Fibroblast of gingiva (primary cell): Measurements from ENCODE around the gene UGT1A5.

Source experiments
- DNase-seq: peaks from one replicate; pipeline ENCODE4 v3.0.0-alpha.2; 2011; ENCODE audit warnings: low read depth

Gene UGT1A5

DNA sequence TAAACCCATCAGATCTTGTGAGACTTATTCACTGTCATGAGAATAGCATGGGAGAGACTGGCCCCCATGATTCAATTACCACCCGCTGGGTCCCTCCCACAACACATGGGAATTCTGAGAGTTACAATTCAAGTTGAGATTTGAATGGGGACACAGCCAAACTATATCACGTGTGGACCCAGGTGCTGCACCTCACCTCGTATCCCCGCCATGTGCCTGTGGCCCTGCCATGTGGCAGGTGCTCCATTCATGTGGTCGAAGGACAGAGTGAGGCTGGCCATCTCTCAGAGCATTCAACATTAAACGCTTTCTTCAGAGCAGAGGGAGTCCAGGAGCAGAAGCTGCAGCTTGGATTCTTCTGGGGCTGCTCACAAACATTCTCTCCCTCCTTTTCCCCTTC is 97.7 kb downstream of the UGT1A5 start:
- DNase-seq = no peak

DNA sequence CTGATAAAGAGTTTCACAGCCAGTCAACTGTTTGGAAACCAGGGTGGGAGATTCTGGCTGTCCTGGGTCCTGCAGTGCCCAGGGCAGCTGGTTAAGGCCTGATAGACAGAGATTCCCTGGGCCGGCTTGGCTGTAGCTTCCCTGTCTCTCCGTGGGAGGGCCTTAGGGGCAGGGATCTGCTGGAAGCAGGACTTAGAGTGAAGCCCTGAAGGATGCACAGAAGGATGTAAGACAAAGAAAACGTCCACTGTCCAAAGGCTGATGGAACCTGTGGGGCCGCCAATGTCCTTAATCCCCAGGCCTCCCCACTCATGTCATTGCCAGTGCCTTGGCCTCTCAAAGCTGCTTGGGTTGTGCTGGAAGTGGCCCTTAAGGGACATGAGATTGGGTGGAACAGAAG is 98.4 kb downstream of the UGT1A5 start:
- no peak for DNase-seq

DNA sequence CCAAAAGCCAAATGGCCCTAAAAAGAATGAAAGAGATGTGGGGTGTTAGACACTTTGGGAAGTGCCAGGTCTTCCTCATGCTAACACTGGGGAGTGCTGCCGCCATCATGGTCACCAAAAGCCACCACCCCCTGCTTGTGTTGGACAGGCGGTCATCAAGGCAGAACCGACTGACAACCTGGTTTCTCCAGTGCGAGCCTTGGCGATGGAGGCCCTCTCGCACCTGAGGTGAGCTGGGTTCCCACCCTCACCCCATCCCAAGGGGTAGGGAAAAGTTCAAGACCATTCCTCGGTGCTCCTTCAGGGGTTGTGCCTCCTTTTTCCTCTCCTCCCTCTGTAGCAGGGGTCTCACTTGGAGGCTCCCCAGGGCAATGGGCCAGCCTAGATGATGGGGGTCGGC is 99.0 kb downstream of the UGT1A5 start:
- no peak for DNase-seq

DNA sequence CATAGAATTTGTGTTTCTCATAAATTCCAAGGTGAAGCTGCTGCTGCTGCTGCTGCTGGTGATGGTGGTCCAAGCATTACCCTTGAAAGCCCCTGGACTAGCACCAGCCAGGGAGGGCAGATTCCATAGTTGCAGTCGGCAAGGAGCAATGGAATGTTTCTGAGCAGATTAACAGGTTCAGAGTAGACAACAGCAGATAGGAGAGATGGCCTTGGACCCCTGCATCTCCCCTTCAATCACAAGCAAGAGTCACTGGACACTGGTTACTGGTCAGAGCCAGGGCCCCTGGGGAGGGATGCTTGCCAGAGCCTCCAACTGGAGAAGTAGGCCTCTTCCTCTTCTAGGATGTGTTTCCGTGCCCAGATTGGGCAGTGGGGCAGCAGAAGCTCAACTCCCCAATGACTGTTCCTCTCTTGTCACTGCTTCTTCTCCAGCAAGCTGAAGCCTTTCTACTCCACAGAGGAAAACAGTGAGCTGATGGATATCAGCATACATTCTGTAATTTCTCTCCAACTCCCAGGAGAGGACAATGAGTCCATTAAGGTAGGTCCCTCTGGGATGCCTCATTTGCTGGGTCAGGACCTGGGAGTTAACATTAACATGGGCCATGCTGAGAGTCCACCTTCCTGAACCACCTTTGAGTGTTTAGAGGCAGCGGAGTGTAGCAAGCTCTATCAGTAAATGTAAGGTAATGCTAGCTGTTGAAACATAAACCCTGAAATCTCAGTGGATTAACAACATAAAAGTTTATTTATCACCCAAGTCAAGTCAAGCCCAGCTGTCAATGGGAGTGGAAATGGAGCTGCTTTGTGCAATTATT is 100.7 kb downstream of the UGT1A5 start:
- no peak for DNase-seq

DNA sequence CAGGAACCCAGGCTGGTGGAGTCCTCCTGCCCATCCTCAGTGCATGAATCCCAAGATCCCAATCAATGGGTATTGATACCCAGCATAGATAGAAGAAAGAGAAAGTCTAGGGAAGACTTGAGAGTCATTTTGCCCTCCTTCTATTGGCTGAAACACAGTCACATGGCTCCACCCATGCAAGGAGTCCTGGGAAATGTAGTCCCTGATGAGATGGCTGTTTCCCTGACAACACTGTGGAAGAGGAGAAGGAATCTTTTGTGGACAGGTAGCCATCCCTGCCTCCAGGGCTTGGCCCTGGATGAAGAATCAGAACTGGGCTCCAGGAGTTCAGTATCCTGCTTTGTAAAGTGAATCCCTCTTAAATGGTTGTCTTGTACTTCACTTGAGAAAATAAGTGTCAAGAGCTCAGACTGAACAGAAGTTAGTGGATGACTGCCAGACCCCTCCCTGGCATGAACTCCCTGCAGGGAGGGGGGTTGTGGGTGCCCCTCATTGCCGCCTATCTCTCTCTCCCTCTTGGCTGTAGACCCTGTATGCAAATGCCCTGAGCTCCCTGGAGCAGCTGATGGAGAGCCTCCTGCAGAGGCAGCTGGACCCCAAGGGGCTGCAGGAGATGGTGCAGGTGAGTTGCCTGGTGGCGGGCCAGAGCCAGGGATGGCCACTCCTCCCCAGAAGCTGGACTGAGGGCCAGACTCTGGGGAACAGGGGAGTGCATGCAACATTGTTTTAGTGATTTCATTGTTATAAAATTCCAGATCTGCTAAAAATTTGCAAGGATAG is 101.5 kb downstream of the UGT1A5 start:
- no peak for DNase-seq

DNA sequence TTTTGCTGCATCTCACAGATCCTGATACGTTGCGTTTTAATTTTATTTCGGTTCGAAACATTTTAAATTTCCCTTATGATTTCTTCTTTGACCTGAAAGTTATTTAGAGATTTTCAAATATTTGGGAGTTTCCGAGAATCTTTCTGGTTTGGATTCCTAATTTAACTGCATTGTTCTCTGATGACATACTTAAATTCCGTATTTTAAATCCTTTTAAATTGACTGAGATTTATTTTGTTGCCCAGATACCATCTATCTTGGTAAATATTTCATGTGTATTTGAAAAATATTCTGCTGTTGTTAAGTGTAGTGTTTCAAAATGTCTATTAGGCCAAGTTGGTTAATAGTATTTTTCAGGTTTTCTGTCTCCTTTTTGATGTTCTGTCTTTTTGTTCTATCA is 103.2 kb downstream of the UGT1A5 start:
- no peak for DNase-seq

DNA sequence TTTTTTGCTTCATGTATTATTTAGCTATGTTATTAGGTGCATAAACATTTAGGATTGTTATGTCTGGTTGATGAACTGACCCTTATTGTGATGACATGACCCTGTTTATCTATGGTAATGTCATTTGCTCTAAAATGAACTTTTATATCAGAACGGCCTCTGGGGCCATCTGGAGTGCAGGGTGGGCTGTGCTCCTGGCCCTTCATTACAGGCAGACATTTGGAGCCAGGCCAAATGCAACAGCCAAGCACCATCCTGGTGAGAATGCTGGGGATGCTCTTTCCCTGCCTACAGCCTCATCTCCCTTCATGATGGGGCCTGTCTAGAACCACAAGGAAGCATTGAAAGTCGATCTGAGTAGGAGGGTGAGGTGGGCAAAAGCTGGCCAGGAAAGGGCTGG is 103.6 kb downstream of the UGT1A5 start:
- no peak for DNase-seq

DNA sequence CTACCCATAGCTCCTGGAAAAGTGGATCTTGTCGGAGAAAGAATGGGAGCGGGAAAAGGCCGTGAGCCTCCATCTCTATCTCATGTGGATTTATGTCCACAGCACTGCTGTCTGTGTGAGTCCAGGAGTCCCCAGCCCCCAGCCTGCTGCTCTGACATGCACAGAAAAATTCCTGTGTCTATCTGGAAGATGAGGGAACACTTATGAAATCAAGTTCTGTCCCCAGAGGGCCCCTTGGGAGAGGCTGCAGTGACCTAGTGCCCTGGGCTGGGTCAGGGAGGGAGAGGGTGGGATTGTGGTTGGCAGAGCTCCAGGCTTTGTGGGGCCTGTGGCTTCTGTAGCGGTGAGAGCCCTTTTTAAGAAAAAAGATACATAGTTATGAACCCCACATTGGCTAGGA is 104.1 kb downstream of the UGT1A5 start:
- DNase-seq = no peak

DNA sequence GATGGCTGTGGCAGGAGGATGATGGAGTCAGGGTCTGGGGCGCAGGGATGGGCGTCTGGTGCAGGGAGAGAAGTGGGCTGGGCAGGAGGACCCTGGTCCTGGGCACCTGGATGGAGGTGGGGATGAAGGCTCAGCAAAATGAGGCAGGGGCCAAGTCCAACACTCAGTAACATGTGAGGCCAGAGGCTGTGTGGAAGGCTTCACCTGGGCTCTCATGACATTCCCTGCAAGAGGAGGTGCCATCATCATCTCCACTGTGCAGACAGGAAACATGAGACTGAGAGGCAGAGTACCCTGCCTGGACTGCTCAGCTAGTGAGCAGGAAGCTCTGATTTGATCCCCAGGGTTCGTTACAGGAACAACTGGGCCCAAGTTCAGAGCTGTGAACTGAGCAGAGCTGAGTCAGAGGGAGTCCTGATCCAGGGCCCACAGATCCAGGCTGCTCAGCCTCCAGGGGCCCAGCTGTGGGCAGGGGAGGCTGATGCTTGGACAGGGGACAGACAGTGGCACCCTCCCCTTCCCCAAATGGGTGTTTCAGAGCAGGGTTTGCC is 104.7 kb downstream of the UGT1A5 start:
- no peak for DNase-seq

DNA sequence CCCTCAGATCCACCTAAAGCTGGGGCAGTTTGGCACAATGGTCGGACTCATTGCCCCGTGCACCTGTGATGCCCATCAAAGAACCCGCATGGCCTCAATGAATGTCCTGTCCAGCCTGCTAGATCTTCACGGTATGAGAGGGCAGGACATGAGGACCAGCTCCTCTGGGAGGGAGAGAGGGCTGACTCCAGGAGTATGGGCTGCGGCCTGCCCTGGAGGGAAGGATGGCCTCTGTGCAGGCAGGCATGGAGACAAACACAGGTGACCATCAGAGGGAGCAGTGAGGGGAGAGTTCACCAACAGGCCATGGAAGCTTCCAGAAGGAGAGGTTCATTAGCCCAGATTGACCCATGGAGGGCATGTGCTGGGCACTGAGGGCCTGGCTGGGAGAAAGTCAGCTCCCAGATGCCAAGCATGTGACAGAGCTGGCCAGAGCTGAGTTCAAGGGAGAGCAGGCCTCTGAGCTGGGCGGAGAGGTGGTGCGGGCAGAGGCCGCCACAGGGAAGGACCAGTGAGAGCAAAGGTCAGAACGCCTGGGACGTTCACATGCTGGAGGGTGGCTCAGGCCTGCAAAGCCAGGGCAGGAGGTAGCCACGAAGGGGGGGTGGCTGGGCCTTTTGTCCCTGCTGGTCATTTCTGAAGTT is 105.4 kb downstream of the UGT1A5 start:
- DNase-seq = no peak

DNA sequence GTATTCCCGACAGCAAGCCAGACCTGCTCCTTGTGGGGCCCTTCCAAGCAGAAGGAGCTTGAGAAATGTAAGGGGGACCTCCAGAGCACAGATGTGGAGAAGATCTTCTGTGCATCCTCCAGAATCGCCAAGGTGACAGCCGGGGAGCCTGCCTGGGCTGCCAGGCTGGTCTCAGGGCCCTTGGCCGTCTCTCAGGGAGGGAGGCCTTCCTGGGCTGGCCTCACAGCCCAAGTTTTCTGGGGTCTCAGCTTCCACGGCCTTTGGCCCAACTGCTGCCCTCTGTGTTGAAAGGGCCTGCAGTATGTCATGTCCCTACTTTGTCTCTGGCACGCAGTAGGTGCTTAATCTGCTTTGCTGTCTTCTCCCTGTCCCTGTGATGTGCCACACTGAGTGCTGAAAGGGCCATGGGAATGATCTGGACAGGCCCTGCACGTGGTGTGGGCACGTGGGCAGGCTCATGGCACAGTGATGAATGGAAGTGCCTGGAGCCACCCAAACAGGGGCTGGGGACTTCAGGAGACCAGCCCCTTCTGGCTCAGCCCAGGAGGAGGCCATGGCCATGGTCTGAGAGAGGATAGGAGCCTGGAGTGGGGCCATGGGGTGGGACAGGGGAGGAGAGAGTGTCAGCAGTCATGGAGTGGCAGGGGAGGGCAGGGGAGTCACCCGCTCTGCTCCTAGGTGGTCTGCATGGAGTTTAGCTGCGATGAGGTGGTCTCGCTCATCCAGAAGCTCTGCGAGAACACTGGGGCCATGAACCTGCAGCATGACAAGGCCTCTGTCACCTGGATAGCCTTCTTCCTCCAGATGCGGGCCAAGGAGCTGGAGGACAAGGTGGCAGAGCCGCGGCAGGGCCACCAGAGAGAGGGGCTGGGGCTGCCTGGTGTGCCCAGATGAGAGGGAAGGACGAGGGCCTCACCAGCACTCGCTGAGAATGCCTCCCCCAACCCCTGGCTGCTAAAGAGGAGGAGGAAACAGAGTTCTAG is 106.2 kb downstream of the UGT1A5 start:
- no peak for DNase-seq

DNA sequence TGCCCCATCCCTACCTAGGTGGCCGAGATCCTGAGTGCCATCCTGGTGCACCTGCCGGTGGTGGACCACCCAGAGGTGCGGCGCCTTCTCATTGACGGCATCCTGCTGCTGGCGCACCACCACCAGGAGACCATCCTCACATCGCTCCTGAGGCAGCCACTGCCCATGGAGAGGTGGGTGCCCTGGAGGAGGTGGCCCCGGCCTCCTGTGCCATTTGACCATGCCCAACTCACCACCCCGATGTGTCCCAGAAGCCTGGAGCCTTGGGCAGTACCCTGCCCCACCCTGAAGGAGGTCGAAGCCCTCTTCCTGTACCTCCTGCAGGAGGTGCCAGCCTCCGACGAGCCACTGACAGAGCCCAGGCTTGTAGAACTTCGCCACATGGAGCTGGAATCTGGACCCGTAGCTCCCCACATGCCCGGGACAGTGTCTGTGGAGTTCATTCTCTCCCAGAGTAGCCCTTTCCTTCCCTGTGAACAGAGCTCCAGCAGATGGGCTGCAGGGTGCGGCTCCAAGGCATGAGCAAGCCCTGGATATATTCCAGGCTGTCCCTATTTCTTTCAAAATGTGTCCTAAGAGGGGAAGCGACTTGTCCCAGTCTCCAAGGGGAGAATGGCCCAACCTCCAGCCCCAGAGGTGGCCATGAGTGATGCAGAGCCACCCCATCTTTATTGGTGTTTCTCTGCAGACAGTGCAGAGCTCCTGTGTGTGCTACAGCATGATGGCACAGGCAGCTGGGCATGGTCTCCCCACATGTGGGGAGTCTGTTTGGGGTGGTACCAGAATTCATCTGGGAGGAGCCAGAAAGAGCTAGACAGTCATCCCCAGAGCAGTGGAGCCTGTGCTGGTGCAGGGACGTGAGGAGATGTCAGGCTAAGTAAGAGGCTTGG is 107.4 kb downstream of the UGT1A5 start:
- DNase-seq = no peak

DNA sequence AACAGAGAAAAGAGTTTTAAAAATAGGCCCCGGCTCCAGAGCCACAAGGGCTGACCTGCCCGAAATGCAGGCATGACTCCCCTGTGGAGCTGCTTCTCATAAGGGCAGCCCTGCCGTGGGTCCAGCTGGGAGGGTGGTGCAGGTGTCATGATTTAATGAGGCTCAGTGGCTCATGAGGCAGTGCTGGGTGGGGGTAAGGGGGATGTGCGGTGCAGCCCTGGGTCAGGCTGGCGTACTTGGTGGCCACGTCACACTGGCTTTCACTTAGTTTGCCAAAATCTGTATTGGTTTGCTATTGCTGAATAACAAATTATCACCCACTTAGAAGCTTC is 108.0 kb downstream of the UGT1A5 start:
- no peak for DNase-seq

DNA sequence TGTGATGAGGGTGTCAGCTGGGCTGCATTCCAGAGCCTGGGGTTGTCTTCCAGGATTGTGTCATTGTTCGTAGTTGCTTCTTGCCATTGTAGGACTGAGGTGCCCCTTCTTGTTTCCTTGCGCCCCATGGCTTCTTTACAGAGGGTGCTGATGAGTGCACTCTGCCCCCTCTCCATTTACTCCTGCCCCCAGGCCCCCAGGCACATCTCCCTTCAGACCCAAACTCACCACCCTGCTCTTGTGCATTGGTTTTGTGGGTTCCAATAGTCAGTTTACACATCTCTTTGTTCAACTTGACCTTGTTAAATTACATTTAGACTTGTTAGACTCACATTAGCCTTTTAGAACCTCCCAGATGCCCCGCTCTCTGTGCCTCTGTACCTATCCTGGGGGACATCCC is 108.5 kb downstream of the UGT1A5 start:
- no peak for DNase-seq

DNA sequence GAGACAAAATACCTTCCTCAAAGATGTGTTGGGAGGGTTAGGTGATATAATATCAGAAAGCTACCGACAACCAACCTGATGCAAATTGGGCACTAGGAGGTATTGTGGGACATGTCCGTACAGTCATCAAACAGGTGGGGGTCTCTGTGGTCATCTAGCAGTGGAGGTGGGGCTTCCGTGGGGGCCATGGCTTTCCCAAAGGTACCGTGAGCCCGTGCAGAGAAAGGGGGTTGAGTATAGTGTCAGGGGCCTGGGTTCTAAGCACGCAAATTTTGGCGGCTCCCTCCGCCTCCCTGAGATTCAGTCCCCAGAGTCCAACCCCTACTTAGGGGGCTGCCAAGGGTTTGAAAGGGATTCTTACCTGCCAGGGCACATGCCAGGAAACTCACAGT is 109.0 kb downstream of the UGT1A5 start:
- DNase-seq = no peak

DNA sequence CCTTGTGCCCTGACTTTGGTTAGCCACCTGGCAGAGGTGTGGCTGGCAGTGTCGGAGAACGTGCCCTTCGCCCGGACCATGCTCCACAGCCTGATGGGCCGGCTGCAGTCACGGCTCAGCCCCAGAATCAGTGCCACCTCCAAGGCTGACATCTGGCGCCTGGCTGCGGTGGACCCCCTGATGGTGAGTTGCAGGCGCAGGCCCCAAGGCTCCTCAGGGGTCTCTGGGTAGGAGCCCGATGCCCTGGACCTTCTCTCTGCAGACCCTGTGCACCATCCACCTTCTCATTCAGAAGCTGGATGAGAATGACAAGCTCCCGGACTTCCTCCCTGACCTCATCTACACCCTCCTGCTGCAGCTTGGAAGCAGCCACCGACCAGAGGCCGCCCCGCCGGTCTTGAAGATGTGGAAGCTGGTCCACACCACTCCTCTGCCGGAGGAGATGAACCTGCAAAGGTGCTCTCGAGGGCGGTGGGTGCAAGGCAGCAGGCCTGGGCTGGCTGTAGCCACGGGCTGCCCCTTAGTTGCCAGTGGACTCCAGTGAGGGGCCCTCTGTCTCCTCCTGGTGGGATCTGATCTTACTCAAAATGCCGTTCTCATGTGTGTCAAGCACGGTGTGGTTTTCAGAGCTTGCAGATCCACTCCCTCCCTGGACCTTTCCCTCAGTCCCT is 109.5 kb downstream of the UGT1A5 start:
- DNase-seq = no peak
